ENCODE measurements around the gene APC.

APC gene

DNA sequence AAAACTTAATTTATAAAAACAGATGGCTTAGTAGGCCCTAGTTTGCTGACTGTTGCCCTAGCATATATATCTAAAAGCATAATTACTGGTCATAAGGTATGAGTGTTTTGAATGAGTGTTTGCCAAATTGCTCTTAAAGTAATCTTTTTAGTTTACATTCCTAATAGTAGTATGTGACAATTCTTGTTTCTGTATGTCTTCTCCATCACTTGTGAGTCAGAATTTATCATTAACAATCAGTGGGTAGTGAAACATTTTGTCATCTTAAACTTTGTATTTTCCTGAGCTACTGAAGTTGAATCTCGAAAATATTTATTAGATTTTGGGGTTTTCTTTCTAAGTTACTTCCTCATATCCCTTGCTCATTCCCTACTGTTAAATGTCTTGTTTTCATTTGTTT is 49.6 kb downstream of the APC start:
- no peaks in the 10 kb centered on the region for H3K9me3 Mint-ChIP-seq
- peak overlapping the region; percentile 28 for H3K27ac Mint-ChIP-seq
- peaks cover 26% of the 10 kb centered on the region for H3K36me3 Mint-ChIP-seq (ENCODE audit: low read depth)
- H3K27me3 Mint-ChIP-seq = no peaks in the 10 kb centered on the region
- peaks cover 2% of the 10 kb centered on the region for H3K4me1 Mint-ChIP-seq (ENCODE audit: low read depth)
- H3K4me3 Mint-ChIP-seq = no peak overlapping the region
- no peak for DNase-seq

- H3K9me3 Mint-ChIP-seq = no peaks in the 10 kb centered on the region
- no peak overlapping the region for H3K27ac Mint-ChIP-seq
- H3K4me3 Mint-ChIP-seq = no peak overlapping the region
- DNase-seq = no peak
- peaks cover 26% of the 10 kb centered on the region for H3K36me3 Mint-ChIP-seq (ENCODE audit: low read depth)
- peaks cover 2% of the 10 kb centered on the region for H3K4me1 Mint-ChIP-seq (ENCODE audit: low read depth)
- H3K27me3 Mint-ChIP-seq = no peaks in the 10 kb centered on the region
Observed at GRCh38 chr5:112787896-112788295, 50.2 kb downstream of the APC start.

DNA sequence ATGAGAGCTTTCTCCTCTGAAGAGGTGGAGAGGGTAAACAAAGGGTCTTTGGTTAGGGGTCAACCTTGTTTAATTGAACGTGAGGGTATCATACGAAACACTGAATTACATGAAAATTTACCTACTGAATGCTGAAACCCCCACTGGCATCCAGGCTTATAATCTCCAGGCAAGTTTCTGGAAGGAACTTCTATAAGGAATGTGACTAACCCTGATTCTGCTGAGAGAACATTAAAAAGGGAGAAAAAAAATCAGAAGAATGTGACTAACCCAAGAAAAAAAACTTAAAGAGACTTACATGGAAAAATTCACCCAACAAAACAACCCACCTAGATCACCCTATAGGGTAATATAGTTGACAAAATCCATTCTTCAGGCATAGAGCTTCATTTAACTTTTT is 55.5 kb downstream of the APC start:
- Mint-ChIP-seq H3K27me3 (no peaks in the 10 kb centered on the region), H3K4me3 (no peak overlapping the region), H3K36me3 (ENCODE audit: low read depth) (peaks cover 52% of the 10 kb centered on the region), H3K4me1 (ENCODE audit: low read depth) (peaks cover 1% of the 10 kb centered on the region), H3K9me3 (no peaks in the 10 kb centered on the region), H3K27ac (no peak overlapping the region)
- no peak for DNase-seq

- no peak overlapping the region for H3K27ac Mint-ChIP-seq
- H3K9me3 Mint-ChIP-seq = no peaks in the 10 kb centered on the region
- H3K36me3 Mint-ChIP-seq (ENCODE audit: low read depth) = peaks cover 58% of the 10 kb centered on the region
- H3K27me3 Mint-ChIP-seq = no peaks in the 10 kb centered on the region
- peaks cover 1% of the 10 kb centered on the region for H3K4me1 Mint-ChIP-seq (ENCODE audit: low read depth)
- H3K4me3 Mint-ChIP-seq = no peak overlapping the region
- no peak for DNase-seq
Observed at GRCh38 chr5:112794410-112794809, 56.7 kb downstream of the APC start.

DNA sequence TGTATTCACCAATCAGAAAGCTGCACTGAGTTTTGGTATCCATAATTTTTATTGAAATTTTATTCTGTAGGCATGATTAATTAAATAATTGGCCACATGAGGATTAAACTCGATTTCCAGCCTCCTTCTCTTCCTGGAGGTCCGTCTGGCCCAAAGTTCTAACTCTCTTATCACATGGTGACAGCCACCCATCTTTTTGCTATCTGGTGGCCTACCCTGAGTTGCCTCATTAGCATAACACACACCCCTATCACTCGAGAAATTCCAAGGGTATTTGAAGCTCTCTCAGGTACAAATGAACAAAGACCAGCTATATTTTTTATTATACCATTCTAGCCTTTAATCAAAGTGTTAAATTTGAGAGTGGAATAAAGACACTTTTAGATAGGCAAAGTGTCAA is 57.7 kb downstream of the APC start:
- Mint-ChIP-seq H3K36me3 (ENCODE audit: low read depth) (peaks cover 57% of the 10 kb centered on the region), H3K4me3 (no peak overlapping the region), H3K27ac (no peak overlapping the region), H3K27me3 (no peaks in the 10 kb centered on the region), H3K4me1 (ENCODE audit: low read depth) (peaks cover 1% of the 10 kb centered on the region), H3K9me3 (no peaks in the 10 kb centered on the region)
- no peak for DNase-seq

DNA sequence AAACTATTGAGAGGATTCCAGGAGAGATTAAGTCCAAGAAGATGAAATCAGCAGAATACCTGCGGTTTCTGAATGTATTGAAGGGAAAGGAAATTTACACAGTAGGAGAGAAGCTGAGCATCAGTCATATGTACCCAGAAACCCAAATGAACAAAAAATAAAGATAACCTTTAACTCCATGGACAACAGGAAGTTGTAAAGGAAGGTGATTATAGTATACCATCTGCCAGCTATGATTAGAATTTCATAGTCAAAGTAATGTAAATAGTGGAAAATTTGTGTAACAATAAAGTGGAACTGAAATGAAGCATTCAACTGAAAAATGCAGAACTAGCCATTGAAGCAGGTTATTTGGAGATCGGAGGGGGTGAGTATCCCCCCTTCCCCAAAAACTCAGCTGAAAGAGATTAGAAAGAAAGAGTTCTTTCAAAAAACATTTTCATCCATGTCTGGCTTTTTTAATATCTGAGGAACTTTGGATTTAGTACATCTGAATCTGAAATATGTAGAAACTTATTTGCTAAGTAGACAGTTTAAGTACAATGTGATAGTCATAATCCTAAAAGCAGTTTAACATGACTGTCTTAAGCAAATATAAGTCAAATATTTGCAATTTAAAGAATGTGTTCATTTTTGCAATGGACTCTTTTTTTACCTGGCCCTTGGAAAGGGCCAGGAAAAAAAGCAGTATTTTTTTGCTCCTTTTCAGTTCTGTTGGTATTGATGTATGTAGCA is 58.4 kb downstream of the APC start:
- no peak overlapping the region for H3K4me3 Mint-ChIP-seq
- peaks cover 60% of the 10 kb centered on the region for H3K36me3 Mint-ChIP-seq (ENCODE audit: low read depth)
- peaks cover 1% of the 10 kb centered on the region for H3K4me1 Mint-ChIP-seq (ENCODE audit: low read depth)
- no peaks in the 10 kb centered on the region for H3K27me3 Mint-ChIP-seq
- H3K27ac Mint-ChIP-seq = peak overlapping the region; percentile 47
- no peak for DNase-seq
- H3K9me3 Mint-ChIP-seq = no peaks in the 10 kb centered on the region

GRCh38 chr5:112799661-112800060 is 62.0 kb downstream of the APC start:
- H3K9me3 Mint-ChIP-seq = no peaks in the 10 kb centered on the region
- no peak overlapping the region for H3K27ac Mint-ChIP-seq
- no peak for DNase-seq
- H3K4me3 Mint-ChIP-seq = no peak overlapping the region
- H3K27me3 Mint-ChIP-seq = no peaks in the 10 kb centered on the region
- peaks cover 43% of the 10 kb centered on the region for H3K36me3 Mint-ChIP-seq (ENCODE audit: low read depth)
- peaks cover 1% of the 10 kb centered on the region for H3K4me1 Mint-ChIP-seq (ENCODE audit: low read depth)

DNA sequence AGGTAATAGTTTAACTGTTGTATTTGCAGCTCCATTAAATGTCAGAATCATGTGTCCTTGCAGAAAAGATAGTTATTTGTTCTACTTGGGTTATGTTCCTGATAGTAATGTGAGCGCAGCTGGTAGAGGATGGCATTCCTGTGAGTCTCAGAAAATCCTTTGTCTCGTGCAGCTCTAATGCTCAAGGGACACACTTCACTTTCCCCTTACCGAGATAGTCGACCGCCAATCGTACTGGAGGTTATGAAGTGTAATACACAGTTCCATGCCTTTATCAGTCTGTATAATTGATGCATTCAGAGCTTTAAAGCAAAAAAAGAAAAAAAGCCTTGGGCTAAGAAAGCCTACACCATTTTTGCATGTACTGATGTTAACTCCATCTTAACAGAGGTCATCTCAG is 63.2 kb downstream of the APC start:
- H3K27me3 Mint-ChIP-seq = no peaks in the 10 kb centered on the region
- H3K4me3 Mint-ChIP-seq = no peak overlapping the region
- H3K27ac Mint-ChIP-seq = no peak overlapping the region
- DNase-seq = no peak
- no peaks in the 10 kb centered on the region for H3K9me3 Mint-ChIP-seq
- no peaks in the 10 kb centered on the region for H3K4me1 Mint-ChIP-seq (ENCODE audit: low read depth)
- H3K36me3 Mint-ChIP-seq (ENCODE audit: low read depth) = peaks cover 46% of the 10 kb centered on the region

- H3K27ac Mint-ChIP-seq = no peak overlapping the region
- no peak for DNase-seq
- peaks cover 46% of the 10 kb centered on the region for H3K36me3 Mint-ChIP-seq (ENCODE audit: low read depth)
- H3K9me3 Mint-ChIP-seq = no peaks in the 10 kb centered on the region
- H3K27me3 Mint-ChIP-seq = no peaks in the 10 kb centered on the region
- peaks cover 12% of the 10 kb centered on the region for H3K4me1 Mint-ChIP-seq (ENCODE audit: low read depth)
- H3K4me3 Mint-ChIP-seq = no peak overlapping the region
Observed at GRCh38 chr5:112811023-112811422, 73.3 kb downstream of the APC start.

DNA sequence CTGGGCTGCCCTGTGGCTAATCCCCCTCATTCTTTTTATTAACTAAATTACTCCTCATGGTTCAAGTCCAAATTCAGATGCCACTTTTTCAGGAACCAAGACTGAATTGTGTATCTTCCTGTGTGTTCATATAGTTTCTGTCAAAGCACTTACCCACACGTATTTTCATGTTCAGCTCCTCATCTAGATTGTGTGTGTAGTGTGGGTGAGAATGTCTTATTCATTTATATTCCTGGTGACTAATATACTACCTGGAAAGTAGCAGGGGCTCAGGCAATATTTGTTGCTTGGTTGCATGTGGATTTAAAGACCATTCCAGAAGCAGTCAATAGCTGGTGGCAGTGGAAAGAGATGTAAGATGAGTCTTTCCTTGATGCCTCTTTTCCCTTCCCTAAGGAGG is 74.9 kb downstream of the APC start:
- peak overlapping the region; percentile 63 for H3K27ac Mint-ChIP-seq
- no peaks in the 10 kb centered on the region for H3K9me3 Mint-ChIP-seq
- H3K27me3 Mint-ChIP-seq = no peaks in the 10 kb centered on the region
- no peak for DNase-seq
- peaks cover 12% of the 10 kb centered on the region for H3K4me1 Mint-ChIP-seq (ENCODE audit: low read depth)
- H3K4me3 Mint-ChIP-seq = no peak overlapping the region
- H3K36me3 Mint-ChIP-seq (ENCODE audit: low read depth) = peaks cover 53% of the 10 kb centered on the region

GRCh38 chr5:112820246-112820645 is 82.6 kb downstream of the APC start:
- Mint-ChIP-seq H3K4me1 (ENCODE audit: low read depth) (no peaks in the 10 kb centered on the region), H3K36me3 (ENCODE audit: low read depth) (peaks cover 72% of the 10 kb centered on the region), H3K27ac (no peak overlapping the region), H3K27me3 (no peaks in the 10 kb centered on the region), H3K9me3 (no peaks in the 10 kb centered on the region), H3K4me3 (no peak overlapping the region)
- no peak for DNase-seq

DNA sequence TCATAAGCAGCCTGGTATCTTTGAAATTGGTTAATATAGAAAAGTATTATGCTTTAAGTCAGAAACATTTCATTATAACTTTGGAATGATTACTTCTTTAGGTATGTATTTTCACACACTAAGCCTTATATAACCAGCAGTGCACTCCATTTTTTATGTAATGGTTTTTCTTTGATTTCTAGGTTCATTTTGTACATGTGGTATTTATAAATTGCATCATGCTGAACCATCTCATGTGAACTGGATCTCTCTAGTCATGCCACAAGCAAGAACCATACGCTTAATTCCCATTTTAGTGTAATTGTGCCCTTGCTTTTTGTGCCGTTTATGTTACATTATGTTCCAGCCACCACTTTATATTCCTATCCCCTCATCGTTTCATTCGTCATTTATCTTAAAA is 84.8 kb downstream of the APC start:
- H3K4me3 Mint-ChIP-seq = no peak overlapping the region
- peaks cover 69% of the 10 kb centered on the region for H3K36me3 Mint-ChIP-seq (ENCODE audit: low read depth)
- no peaks in the 10 kb centered on the region for H3K4me1 Mint-ChIP-seq (ENCODE audit: low read depth)
- H3K27ac Mint-ChIP-seq = no peak overlapping the region
- DNase-seq = no peak
- no peaks in the 10 kb centered on the region for H3K27me3 Mint-ChIP-seq
- H3K9me3 Mint-ChIP-seq = no peaks in the 10 kb centered on the region

GRCh38 chr5:112823181-112823580 is 85.5 kb downstream of the APC start:
- no peaks in the 10 kb centered on the region for H3K9me3 Mint-ChIP-seq
- no peaks in the 10 kb centered on the region for H3K4me1 Mint-ChIP-seq (ENCODE audit: low read depth)
- no peak overlapping the region for H3K4me3 Mint-ChIP-seq
- H3K36me3 Mint-ChIP-seq (ENCODE audit: low read depth) = peaks cover 75% of the 10 kb centered on the region
- H3K27ac Mint-ChIP-seq = peak overlapping the region; percentile 23
- H3K27me3 Mint-ChIP-seq = no peaks in the 10 kb centered on the region
- DNase-seq = no peak

- no peaks in the 10 kb centered on the region for H3K27me3 Mint-ChIP-seq
Observed at GRCh38 chr5:112823656-112824055, 86.0 kb downstream of the APC start.

GRCh38 chr5:112824197-112824596 is 86.5 kb downstream of the APC start:
- no peak for DNase-seq
- Mint-ChIP-seq H3K27me3 (no peaks in the 10 kb centered on the region), H3K27ac (no peak overlapping the region), H3K9me3 (no peaks in the 10 kb centered on the region), H3K36me3 (ENCODE audit: low read depth) (peaks cover 78% of the 10 kb centered on the region), H3K4me1 (ENCODE audit: low read depth) (no peaks in the 10 kb centered on the region), H3K4me3 (no peak overlapping the region)

More at GRCh38 chr5:112823656-112824055, 86.0 kb downstream of the APC start:
- Mint-ChIP-seq H3K4me1 (ENCODE audit: low read depth) (no peaks in the 10 kb centered on the region), H3K36me3 (ENCODE audit: low read depth) (peaks cover 78% of the 10 kb centered on the region), H3K9me3 (no peaks in the 10 kb centered on the region), H3K4me3 (no peak overlapping the region), H3K27ac (no peak overlapping the region)
- DNase-seq = no peak

GRCh38 chr5:112830378-112830777 is 92.7 kb downstream of the APC start:
- Mint-ChIP-seq H3K27me3 (no peaks in the 10 kb centered on the region), H3K4me1 (ENCODE audit: low read depth) (no peaks in the 10 kb centered on the region), H3K4me3 (no peak overlapping the region), H3K27ac (no peak overlapping the region), H3K36me3 (ENCODE audit: low read depth) (peaks cover 67% of the 10 kb centered on the region), H3K9me3 (no peaks in the 10 kb centered on the region)
- DNase-seq = no peak
